ENCODE results near the gene TRIM16.
A peak's percentile ranks its signal among the peaks of the same experiment; 100 is the strongest.
"Not testable (repeated sequence)": the region's sequence is repeated elsewhere in the genome, so short reads cannot be mapped to it uniquely, and the experiment has no call there.

The TRIM16 gene

DNA sequence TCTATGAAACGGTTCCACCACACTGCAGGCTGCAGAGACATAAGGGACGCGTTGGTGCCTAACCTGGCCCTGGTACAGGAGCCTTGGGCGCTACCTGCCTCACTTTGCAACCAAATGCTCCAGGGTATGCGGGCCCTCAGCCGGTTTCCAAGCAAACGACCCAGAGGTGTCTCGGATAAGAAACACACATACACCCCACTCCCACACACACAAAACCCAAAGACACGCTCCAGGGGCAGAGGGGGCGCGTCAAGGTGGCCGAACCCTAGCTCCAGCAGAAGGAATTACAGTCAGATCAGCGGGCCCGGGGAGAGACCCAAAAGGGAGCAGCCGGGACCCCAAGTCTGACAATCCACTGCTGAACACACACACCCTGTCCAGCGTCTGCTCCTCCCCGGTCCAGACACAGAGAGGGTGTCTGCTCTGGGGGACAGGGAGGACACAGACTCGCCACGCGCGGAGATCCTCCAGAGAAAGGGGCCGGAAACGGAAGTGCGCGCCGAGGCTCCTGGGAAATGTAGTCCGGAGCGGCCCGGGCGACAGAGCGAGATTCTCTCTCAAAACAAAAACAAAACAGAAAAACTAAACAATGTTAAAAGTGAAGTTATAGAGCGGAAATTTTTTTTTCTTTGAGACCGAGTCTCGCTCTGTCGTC lies at the start of gene TRIM16:
TRIM16 (minus strand) TSS at position 488 of the 655 bp plus-strand sequence. CDS start 32,702 bp downstream, outside the sequence.
- DNase-seq = peak; percentile 10 to 74

DNA sequence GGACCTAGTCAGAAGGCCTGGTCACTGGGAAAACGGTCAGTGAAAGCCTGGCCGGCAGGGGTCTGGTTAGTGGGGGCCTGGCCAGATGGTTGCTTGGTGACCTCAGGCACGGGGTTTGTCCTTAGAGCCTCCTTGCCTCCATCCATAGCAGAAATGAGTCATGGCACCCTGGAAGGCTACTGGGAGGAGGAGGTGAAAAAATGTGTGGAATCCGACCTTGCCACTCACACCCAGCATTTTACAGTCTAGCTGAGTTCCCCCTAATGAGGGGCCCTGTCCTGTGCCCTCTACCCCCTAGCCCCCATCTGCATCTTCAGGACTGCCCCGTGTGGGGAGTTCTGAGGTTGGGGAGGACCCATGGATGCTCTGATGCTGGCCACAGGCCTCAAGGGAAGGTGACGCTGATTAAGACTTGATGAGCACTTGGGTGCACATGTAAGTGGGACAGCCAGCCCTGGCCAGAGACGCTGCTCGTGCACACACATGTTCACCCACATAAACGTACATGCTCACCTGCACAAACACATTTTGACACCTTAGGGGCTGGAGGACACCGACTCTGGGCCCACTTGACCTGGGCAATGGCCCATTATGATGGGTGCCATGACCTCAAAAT lies 49.2 kb upstream of the TRIM16 start:
- DNase-seq = not testable (repeated sequence)

GRCh38 chr17:15731900-15732299 lies 47.8 kb upstream of the TRIM16 start, which contains the start of gene TBC1D26:
TSS of gene TBC1D26 (plus strand) at chr17:15732283. CDS start at chr17:15735349, 3,066 bp downstream.
- not testable (repeated sequence) for DNase-seq

DNA sequence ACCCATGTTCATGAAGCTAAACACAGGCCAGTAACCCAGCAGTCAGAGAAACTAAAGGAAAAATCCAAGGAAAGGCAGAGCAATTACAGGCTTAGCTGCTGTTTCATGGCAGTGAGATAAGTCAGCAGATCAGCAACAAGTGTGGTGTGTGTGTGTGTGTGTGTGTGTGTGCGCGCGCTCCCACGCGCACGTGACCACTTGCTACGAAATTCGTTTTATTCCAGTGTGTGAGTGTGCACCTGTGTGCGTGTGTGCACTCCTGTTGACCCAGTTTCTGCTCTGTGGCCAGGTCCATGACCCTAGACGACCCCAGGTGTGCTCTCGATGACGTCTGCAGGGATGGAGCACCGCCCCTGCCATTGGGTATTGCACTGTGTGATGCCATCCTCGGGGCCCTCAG lies 46.4 kb upstream of the TRIM16 start:
- not testable (repeated sequence) for DNase-seq

DNA sequence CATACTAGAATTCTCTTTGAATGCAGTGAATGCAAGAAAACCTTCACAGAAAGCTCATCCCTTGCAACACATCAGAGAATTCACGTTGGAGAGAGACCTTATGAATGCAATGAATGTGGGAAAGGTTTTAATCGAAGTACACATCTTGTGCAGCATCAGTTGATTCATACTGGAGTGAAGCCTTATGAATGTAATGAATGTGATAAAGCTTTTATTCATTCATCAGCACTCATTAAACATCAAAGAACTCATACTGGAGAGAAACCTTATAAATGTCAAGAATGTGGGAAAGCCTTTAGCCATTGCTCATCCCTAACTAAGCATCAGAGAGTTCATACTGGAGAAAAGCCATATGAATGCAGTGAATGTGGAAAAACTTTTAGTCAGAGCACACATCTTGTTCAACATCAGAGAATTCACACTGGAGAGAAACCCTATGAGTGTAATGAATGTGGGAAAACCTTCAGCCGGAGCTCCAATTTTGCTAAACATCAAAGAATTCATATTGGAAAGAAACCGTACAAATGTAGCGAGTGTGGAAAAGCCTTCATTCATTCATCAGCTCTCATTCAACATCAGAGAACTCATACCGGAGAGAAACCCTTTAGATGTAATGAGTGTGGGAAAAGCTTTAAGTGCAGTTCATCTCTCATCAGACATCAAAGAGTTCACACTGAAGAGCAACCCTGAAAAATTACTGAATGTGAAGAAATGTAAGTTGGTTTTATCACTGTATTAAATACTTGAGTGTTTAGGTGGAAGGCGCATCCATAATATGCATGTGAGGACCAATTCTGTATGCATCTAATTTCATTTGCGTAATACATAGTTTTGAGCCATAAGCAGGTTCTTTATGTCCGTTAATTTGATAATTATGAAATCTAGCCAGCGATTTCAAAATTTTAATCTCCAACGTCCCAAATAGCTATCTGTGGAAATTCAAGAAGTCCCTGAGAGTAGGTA lies 32.8 kb upstream of the TRIM16 start:
- DNase-seq = not testable (repeated sequence)

GRCh38 chr17:15708879-15709278 lies 24.8 kb upstream of the TRIM16 start:
- DNase-seq = not testable (repeated sequence)

- DNase-seq = not testable (repeated sequence)
Observed at GRCh38 chr17:15704813-15705212, 20.7 kb upstream of the TRIM16 start.

- DNase-seq = not testable (repeated sequence)
Observed at GRCh38 chr17:15704239-15704638, 20.1 kb upstream of the TRIM16 start.

DNA sequence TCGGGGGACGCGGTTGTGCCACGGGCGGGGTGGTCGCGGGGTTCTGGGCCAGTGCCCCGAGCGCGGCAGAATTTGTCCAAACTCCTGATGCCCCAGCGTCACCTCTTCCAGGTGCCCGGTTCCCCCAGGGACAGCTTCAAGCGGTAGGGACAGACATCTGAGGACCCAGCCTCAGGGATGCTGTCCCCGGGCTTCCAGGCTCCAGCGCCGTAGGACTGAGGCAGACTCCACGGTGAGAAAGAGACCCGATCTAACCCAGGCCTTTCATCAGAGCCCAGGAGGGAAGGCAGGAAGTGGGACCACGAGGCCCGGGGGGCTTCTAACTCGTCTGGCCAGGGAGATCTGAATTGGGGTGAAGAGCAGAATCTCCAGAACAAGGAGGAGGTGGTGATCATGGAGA lies 15.8 kb upstream of the TRIM16 start:
- not testable (repeated sequence) for DNase-seq

GRCh38 chr17:15699413-15699924 lies 15.4 kb upstream of the TRIM16 start, which contains the start of gene ZNF286A:
TSS of gene ZNF286A (plus strand) at chr17:15699752. CDS start at chr17:15700330, 578 bp downstream.
- peak; percentile 99 to 100 for DNase-seq

DNA sequence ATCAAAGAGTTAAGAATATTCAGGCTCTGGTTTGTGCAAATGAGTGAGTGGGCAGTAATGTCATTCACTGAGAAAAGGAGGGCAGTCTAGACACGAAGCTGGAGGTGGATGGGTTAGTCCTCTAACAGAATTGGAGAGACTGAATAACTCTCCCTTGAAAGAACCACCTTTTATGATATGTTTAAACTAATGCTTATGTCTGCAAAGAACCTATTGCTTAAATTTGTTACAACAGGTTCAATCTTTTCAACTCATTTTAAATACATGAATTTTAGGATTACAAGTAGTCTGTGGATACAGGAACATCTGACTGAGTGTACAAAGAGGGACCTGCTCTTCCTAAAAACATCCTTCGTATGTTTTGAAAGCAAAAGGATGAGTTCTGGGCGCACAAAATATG lies 14.9 kb upstream of the TRIM16 start:
- DNase-seq = not testable (repeated sequence)

GRCh38 chr17:15687494-15687893 lies 3.4 kb upstream of the TRIM16 start:
- DNase-seq = not testable (repeated sequence)

DNA sequence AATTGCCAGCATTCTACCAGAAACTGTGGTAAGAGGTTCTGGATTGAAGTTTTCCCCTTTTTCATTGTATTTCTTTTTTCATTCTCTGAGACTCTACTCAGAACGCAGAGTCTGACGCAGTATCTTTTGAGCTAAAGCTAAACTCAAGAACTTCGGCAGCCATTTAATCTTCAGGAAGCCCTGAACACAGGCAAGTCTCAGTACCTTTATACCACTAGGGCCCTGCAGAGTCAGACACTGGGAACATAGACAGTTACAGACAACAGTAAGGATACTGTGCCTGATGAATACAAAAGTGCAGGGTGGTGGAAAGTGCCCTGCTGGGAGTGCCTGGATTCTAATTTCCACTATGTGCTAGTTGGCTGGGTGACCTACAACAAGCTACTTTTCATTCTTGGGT lies 976 bp downstream of the TRIM16 start:
- DNase-seq = not testable (repeated sequence)

DNA sequence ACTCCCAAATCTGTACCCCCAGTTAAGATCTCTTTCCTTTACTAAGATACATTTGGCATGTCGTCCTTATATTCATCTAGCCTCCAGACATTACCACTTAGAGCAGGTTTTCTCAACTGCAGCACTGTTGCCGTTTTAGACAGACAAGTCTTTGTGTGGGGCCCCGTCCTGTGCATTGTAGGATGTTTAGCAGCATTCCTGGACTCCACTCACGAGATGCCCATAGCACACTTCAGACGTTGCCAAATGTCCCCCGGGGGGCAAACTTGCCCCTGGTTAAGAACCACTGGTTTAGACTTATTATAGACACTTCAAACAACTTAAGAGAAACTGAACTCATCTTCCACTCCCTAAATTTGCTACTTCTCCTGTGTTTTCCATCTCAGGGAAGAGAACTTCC lies 8.1 kb downstream of the TRIM16 start:
- DNase-seq = not testable (repeated sequence)

GRCh38 chr17:15674640-15675039 lies 9.5 kb downstream of the TRIM16 start:
- DNase-seq = not testable (repeated sequence)

GRCh38 chr17:15669526-15669925 lies 14.6 kb downstream of the TRIM16 start:
- not testable (repeated sequence) for DNase-seq

GRCh38 chr17:15663691-15664090 lies 20.4 kb downstream of the TRIM16 start:
- no peak for DNase-seq

- DNase-seq = no peak
Observed at GRCh38 chr17:15663176-15663575, 20.9 kb downstream of the TRIM16 start.

- no peak for DNase-seq
Observed at GRCh38 chr17:15662681-15663080, 21.4 kb downstream of the TRIM16 start.

DNA sequence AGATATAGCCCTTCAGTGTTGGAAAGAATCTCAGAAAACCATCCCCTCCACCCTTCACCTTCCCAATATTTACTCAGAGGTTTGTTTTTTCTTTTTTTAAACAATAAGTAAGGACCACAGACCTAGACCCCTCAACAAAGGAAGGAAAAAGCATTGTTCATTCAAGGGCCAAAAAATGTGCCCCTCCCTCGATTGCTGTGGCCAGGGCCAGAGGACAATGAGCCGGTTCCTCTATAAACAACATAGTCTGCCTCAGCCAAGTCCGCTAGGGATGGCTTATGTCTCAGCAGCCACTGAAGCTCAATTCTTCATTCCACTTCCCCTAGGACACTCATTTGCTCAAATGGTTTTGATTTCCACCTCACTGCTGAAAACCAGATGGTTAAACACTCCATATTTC lies 24.0 kb downstream of the TRIM16 start:
- DNase-seq = no peak

GRCh38 chr17:15659663-15660062 lies 24.4 kb downstream of the TRIM16 start:
- DNase-seq = no peak

DNA sequence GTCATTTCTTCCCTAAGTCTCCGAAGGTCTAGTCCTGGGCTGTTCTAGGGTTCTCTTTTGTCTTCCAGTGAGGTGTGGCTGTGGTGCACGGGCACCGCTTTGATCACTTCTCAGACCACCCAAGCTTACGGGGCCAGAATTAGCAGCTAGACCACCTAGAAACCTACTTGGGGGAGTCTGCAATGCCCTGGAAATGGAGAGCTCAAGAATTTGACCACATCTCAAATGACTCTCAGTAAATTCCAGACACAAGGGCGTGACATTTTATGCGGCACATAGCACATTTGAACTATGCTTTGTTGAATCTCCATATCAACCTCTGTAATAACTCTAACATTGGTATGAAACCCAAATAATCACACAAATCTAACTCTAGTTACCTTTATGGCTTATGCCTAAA lies 24.9 kb downstream of the TRIM16 start:
- no peak for DNase-seq

DNA sequence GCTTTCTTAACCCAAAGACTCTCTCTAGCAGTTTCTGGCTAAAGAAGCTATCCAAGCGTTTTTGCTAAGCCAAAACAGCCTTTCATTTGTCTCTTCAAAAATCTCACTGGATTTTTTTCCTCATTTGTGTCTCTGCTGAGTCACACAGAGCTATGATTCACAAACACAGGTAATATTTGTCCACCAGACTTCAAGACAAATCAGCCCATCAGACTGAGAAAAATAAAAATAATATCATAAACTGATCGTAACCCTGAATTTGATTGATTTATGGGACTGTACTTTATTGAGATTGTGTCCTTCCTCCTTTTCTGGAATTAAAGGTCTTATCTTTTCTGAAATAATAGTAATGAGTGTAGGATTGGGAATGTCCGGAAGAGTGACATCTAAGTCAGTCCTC lies 25.8 kb downstream of the TRIM16 start:
- no peak for DNase-seq

Data from SW 1271 (cell line).